Activated CD4-positive, alpha-beta T cell treated with anti-CD3 and anti-CD28 coated beads, Interleukin-2, Interleukin-6, amounts not matched to agents 100 ng/mL and 50 ng/mL, durations not matched to agents 16 hours and 8 hours (primary cell): ENCODE data around the gene TCTN2.

ENCODE experiments used
- DNase-seq: peaks from one replicate; pipeline ENCODE4 v3.0.0-alpha.2; 2020

Gene TCTN2

GRCh38 chr12:123670882-123671728, at the start of gene TCTN2:
TCTN2 (plus strand) TSS chr12:123671113; CDS start chr12:123671241, 128 bp downstream.
- DNase-seq, result peak; percentile 97

- no peak for DNase-seq
These were observed 49.0 kb upstream of the TCTN2 start for GRCh38 chr12:123621619-123622530.

- peak; percentile 99 for DNase-seq
These were observed 37.4 kb upstream of the TCTN2 start, which contains the start of the genes EIF2B1 and GTF2H3 for GRCh38 chr12:123633379-123634141. EIF2B1 (minus strand) TSS chr12:123633686; CDS start chr12:123633557, 129 bp downstream. GTF2H3 (plus strand) TSS chr12:123633829; CDS start chr12:123633860, 31 bp downstream.

DNA sequence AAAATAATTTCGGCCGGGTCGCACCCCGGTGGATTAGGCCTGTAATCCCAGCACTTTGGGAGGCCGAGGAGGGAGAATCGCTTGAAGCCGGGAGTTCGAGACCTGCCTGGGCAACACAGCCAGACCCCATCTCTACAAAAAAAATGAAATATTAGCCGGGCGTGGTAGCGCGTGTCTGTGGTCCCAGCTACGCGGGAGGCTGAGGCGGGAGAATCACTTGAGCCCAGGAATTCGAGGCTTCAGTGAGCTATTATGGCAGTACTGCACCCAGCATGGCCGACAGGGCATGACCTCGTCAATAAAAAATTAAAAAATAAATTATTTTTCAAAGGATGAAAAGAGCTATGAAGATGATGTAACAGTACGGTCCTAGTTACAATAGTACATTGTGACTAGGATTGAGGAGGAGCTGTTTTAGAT, 36.8 kb upstream of the TCTN2 start:
- DNase-seq, result no peak

DNA sequence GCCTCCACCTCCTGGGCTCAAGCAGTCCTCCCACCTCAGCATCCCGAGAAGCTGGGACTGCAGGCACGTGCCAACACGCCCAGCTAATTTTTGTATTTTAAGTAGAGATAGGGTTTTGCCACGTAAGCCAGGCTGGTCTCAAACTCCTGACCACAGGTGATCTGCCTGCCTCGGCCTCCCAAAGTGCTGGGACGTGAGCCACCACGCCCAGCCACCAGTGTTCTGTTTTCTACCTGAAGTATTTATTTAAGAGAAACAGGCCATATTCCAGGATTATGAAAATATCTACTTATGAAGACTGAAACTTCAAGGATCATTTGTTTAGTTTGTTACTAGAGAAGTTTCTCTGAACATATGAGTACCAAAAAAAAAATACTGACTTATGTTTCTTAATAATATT, 27.0 kb upstream of the TCTN2 start:
- DNase-seq, result no peak

GRCh38 chr12:123645380-123645779, 25.5 kb upstream of the TCTN2 start:
- DNase-seq, result no peak

GRCh38 chr12:123645878-123646277, 25.0 kb upstream of the TCTN2 start:
- DNase-seq, result no peak

- DNase-seq, result no peak
These were observed 22.5 kb upstream of the TCTN2 start for GRCh38 chr12:123648401-123648800.

DNA sequence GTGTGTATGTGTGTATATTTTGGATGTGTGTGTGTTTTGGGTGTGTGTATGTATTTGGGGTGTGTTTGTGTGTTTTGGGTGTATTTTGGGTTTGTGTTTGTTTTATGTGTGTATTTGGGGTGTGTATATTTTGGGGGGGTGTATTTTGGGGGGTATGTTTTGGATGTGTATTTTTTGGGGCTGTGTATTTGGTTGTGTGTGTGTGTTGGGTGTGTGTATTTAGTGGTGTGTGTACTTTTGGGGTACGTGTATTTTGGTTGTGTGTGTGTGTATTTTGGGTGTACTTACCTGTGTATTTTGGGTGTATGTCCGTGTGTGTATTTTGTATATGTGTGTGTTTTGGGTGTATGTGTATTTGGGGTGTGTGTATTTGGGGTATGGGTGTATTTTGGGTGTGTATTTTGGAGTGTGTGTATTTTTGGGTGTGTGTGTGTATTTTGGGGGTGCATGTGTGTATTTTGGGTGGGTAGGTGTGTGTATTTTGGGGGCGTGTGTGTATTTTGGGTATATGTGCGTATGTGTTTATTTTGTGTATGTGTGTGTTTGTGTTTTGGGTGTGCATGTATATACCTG, 16.7 kb upstream of the TCTN2 start:
- no peak for DNase-seq

GRCh38 chr12:123655420-123655819, 15.5 kb upstream of the TCTN2 start:
- no peak for DNase-seq

DNA sequence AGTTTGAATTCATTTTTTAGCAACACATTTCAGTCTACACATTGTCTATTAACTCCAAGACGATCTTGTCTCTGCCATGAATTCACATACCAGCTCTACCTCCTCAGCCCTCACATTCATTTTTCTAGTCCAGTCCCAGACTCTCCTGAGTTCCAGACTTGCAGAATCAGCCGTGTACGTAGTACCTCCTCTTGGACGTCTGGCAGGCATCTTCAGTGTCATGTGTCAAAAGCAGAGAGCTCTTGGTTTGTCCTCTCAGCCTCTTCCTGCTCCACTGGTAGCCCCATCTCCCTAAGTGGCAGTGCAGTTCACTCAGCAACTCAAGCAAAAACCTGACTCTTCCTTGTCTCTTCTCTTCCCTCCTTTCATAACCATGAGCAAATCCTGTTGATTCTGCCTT, 14.5 kb upstream of the TCTN2 start:
- DNase-seq, result no peak

- no peak for DNase-seq
These were observed 13.7 kb upstream of the TCTN2 start for GRCh38 chr12:123657211-123657610.

DNA sequence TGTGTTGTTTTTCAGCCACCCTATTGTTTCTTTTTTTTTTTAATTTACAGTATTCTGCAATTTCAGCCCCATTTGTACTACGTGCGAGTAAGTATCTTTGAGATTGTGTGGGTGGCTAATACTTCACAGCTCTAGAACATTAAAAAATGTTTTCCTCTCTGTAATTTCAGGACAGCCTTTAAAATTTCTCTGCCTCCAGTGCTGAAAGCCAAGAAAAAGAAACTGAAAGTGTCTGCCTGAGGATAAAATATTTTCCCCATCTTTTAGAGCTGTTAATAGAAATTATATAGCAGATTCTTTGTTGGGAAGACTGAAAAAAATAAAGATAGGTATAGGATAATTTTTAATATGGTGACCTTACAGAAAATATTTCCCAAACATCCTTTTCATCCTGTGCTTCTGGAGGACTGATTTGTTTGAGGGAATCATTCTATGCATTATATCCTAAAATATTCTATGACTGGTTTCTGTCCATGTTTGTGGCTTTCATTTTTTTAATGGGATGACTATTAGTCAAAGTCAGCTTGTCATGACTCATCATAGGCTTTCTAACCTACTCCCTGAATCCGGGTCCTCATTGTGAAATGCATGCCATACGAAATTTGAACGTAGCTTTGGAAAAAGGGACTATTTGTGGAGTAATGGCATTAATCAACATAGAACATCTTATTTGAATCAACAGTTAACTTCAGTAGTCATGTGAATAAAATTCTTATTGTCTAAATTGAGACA, 10.8 kb upstream of the TCTN2 start:
- peak; percentile 15 for DNase-seq

GRCh38 chr12:123667771-123668170, 3.1 kb upstream of the TCTN2 start:
- no peak for DNase-seq

DNA sequence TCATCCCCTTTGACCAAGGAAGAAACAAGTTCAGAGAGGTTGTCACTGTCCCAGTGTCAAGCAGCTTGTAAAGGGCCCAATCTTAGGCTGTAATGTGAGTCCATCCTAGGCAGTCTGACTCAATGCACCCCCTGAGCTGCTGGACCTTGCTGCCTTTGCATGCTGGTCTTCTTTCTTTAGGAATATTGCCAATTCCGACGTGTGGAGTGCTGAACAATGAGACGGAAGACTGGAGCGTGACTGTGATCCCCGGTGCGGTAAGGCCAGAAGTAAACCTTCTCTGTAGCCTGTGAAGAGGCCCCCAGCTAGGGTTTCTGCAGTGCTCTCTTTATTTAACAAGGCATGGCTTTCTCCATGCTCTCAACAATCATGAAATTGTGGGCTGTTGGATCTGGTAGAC, 963 bp downstream of the TCTN2 start:
- DNase-seq, result no peak

- DNase-seq, result no peak
These were observed 4.5 kb downstream of the TCTN2 start for GRCh38 chr12:123675436-123675835.

GRCh38 chr12:123676616-123677320, 5.9 kb downstream of the TCTN2 start:
- no peak for DNase-seq

DNA sequence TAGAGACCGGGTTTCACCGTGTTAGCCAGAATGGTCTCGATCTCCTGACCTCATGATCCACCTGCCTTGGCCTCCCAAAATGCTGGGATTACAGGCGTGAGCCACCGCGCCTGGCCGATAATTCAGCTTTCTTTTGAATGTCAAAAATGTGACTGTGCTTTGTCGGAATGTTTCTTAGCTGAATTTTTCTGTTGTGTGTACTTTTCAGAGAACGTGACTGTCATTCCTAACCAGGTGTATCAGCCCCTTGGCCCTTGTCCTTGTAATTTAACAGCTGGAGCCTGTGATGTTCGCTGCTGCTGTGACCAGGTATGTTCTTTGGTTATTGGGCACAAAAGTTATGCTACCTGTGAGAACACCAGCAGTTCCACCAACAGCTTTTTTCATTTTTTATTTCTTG, 8.1 kb downstream of the TCTN2 start:
- no peak for DNase-seq

GRCh38 chr12:123681605-123682004, 10.7 kb downstream of the TCTN2 start:
- DNase-seq, result no peak

DNA sequence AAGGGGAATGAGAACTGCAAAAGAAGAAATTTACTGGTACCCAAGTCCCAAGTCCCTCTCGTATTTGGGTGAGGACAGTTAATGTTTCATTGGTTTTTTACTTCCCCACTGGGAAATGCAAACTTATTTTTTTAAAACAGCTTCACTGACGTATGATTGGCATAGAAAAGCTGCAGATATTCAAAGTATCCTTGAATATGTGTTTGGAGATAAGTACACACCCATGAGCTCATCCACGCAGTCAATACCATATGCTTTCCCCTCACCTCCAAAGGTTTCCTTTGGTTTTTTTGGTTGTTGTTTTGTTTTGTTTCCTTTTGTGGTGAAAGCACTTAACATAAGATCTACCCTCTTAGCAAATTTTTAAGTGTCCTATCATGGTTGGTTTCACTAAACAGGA, 13.1 kb downstream of the TCTN2 start:
- DNase-seq, result no peak

DNA sequence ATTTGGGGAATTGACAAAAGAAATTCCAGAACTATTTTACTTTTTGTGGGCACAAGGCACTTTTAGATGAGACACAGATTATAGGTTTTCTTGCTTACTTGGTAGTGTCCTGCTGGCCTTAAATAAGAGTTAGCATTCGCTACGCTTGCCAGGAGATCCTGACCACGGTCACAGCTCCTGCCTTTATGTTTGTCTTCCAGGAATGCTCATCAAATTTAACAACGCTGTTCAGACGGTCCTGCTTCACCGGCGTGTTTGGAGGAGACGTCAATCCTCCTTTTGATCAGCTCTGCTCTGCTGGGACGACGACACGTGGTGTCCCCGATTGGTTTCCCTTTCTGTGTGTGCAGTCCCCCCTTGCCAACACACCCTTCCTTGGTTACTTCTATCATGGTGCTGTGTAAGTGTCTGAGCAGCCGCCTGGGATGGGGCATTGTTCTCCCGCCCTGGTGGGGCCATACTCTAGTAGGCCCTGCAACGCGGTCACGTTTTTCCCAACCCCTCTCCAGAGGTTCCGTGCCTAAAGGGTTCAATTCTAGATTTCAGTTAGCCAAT, 15.8 kb downstream of the TCTN2 start:
- no peak for DNase-seq
